GM12878 (cell line): Measurements from ENCODE around the gene ZNF668. TPM values are rescaled to one million over a fixed set of nuclear protein-coding genes. Genes with fewer than 3 reads are reported as not detected.

Experiments used
- FOXM1 ChIP-seq: IDR thresholded peaks from 2 replicates; pipeline ENCODE4 v1.6.1; 2012; ENCODE audit warnings: low read depth, mild to moderate bottlenecking, inconsistent platforms, low read length, moderate library complexity
- KDM1A ChIP-seq: fragments of 200-600 bp; sonication (generic); IDR thresholded peaks from 2 replicates; pipeline ENCODE4 v1.6.1; 2016; ENCODE audit warnings: borderline replicate concordance
- MTA3 ChIP-seq: IDR thresholded peaks from 2 replicates; pipeline ENCODE4 v1.6.1; 2012; ENCODE audit warnings: low read length, inconsistent platforms, borderline replicate concordance
- NBN ChIP-seq: fragments of 450-650 bp; IDR thresholded peaks from 2 replicates; pipeline ENCODE4 v1.6.1; 2016
- NFYA ChIP-seq: IDR thresholded peaks from 2 replicates; pipeline ENCODE4 v1.6.1; 2011; ENCODE audit warnings: low read depth, mild to moderate bottlenecking, low read length, improper control_type of control experiment, borderline replicate concordance
- PML ChIP-seq: IDR thresholded peaks from 2 replicates; pipeline ENCODE4 v1.6.1; 2012; ENCODE audit warnings: low read length, inconsistent platforms
- POLR2AphosphoS2 ChIP-seq: IDR thresholded peaks from 2 replicates; pipeline ENCODE4 v1.6.1; 2011; ENCODE audit warnings: low read depth, mild to moderate bottlenecking, low read length, improper control_type of control experiment, moderate library complexity
- RAD21 ChIP-seq: IDR thresholded peaks from 2 replicates; pipeline ENCODE4 v1.6.1; 2011; ENCODE audit warnings: mild to moderate bottlenecking, low read depth, low read length, moderate library complexity; ENCODE audit not compliant: insufficient read depth
- RAD51 ChIP-seq: fragments of 450-650 bp; IDR thresholded peaks from 2 replicates; pipeline ENCODE4 v1.6.1; 2016; ENCODE audit warnings: moderate library complexity, mild to moderate bottlenecking, inconsistent platforms
- ZNF217 ChIP-seq: fragments of 450-650 bp; IDR thresholded peaks from 2 replicates; pipeline ENCODE4 v1.6.1; 2017; ENCODE audit warnings: antibody characterized with exemption, mild to moderate bottlenecking
- ZNF24 ChIP-seq: fragments of 450-650 bp; IDR thresholded peaks from 2 replicates; pipeline ENCODE4 v1.6.1; 2017; ENCODE audit warnings: antibody characterized with exemption, mild to moderate bottlenecking
- ZNF274 ChIP-seq: IDR thresholded peaks from one replicate; pipeline ENCODE4 v1.8.0; 2011; ENCODE audit not compliant: insufficient read length, insufficient read depth
- ZNF384 ChIP-seq: IDR thresholded peaks from 2 replicates; pipeline ENCODE4 v1.6.1; 2012; ENCODE audit warnings: low read depth, mild to moderate bottlenecking, low read length, improper control_type of control experiment, borderline replicate concordance
- polyA plus RNA-seq, 11 experiments: library from polyadenylated mRNA; depleted of rRNA in 4 of 11; unstranded in 6 of 11; stranded (reverse) in 5 of 11; fragments of >200 nt; fragmentation: Nextera tagmentation in 4 of 11; fragmentation: Illumina TruSeq in 1 of 11; extraction: Ambion mirVana in 4 of 11; extraction: Trizol in 1 of 11; gene quantifications; 1 replicate in 1 of 11; 2 replicates in 10 of 11; pipeline versions ENCODE4 v1.2.1 to v1.2.3, GENCODE V29; 2011 to 2016; ENCODE audit warnings: inconsistent platforms in 2 of 11, missing spikeins in 2 of 11, low read depth in 1 of 11
- total RNA-seq, 4 experiments: library from RNA; depleted of rRNA in 3 of 4; stranded (reverse); fragments of >200 nt in 3 of 4; fragmentation: Illumina TruSeq in 1 of 4; extraction: Trizol in 1 of 4; gene quantifications; 2 replicates each; pipeline versions ENCODE4 v1.2.1 to v1.2.3, GENCODE V29; 2013 to 2021
- TF ChIP-seq, protein P1 (sequence below): fragments of 450-650 bp; IDR thresholded peaks from 2 replicates; pipeline ENCODE4 v1.6.1; 2017; ENCODE audit warnings: mild to moderate bottlenecking, moderate library complexity
- TF ChIP-seq, protein P2 (sequence below): fragments of 450-650 bp; IDR thresholded peaks from 2 replicates; pipeline ENCODE4 v1.6.1; 2016; ENCODE audit warnings: mild to moderate bottlenecking
- TF ChIP-seq, protein P3 (sequence below): IDR thresholded peaks from 2 replicates; pipeline ENCODE4 v1.6.1; 2011; ENCODE audit warnings: borderline replicate concordance, low read depth, mild to moderate bottlenecking, moderate library complexity, low read length; ENCODE audit not compliant: insufficient read depth, poor library complexity, severe bottlenecking
- TF ChIP-seq, protein P4 (sequence below): fragments of 450-650 bp; IDR thresholded peaks from 2 replicates; pipeline ENCODE4 v1.6.1; 2017; ENCODE audit warnings: antibody characterized with exemption, mild to moderate bottlenecking, moderate library complexity

ZNF668 gene
- total and polyA plus RNA-seq, 10 of the 15 experiments (the other 5 are each of a cell fraction or from before 2014, with no cell fraction given): 0.05 to 20.7 (median 10.0) TPM; not detected in 1

DNA sequence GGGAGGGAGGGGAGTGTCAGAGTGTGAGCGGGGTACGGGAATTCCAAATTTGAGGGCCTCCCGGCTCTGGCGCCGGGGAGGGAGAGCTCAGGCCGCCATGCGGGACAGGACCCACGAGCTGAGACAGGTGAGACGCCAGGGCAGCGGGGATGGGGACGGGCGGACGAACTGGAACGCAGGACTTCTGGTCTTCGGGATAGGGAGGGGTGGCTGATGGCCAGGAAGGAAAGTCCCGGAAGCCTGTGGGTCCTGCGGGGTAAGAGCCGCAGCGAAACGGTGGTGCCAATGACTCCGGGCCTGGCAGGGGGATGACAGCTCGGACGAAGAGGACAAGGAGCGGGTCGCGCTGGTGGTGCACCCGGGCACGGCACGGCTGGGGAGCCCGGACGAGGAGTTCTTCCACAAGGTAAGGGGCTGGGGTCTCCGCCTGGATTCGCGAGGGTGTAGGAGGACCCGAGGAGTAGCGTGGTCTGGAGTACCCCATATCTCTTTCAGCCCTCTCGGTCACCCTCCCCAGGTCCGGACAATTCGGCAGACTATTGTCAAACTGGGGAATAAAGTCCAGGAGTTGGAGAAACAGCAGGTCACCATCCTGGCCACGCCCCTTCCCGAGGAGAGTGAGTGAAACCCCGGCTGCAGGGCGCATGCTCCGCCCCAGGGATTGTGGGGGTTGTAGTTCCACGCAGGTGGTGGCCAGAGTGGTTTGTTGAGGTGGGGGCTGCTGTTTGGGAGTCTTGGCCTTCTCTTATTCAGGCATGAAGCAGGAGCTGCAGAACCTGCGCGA, 40.1 kb downstream of the ZNF668 start (continued):
- TF ChIP-seq, protein P1, sequence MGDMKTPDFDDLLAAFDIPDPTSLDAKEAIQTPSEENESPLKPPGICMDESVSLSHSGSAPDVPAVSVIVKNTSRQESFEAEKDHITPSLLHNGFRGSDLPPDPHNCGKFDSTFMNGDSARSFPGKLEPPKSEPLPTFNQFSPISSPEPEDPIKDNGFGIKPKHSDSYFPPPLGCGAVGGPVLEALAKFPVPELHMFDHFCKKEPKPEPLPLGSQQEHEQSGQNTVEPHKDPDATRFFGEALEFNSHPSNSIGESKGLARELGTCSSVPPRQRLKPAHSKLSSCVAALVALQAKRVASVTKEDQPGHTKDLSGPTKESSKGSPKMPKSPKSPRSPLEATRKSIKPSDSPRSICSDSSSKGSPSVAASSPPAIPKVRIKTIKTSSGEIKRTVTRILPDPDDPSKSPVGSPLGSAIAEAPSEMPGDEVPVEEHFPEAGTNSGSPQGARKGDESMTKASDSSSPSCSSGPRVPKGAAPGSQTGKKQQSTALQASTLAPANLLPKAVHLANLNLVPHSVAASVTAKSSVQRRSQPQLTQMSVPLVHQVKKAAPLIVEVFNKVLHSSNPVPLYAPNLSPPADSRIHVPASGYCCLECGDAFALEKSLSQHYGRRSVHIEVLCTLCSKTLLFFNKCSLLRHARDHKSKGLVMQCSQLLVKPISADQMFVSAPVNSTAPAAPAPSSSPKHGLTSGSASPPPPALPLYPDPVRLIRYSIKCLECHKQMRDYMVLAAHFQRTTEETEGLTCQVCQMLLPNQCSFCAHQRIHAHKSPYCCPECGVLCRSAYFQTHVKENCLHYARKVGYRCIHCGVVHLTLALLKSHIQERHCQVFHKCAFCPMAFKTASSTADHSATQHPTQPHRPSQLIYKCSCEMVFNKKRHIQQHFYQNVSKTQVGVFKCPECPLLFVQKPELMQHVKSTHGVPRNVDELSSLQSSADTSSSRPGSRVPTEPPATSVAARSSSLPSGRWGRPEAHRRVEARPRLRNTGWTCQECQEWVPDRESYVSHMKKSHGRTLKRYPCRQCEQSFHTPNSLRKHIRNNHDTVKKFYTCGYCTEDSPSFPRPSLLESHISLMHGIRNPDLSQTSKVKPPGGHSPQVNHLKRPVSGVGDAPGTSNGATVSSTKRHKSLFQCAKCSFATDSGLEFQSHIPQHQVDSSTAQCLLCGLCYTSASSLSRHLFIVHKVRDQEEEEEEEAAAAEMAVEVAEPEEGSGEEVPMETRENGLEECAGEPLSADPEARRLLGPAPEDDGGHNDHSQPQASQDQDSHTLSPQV: no peak
- TF ChIP-seq, protein P2, sequence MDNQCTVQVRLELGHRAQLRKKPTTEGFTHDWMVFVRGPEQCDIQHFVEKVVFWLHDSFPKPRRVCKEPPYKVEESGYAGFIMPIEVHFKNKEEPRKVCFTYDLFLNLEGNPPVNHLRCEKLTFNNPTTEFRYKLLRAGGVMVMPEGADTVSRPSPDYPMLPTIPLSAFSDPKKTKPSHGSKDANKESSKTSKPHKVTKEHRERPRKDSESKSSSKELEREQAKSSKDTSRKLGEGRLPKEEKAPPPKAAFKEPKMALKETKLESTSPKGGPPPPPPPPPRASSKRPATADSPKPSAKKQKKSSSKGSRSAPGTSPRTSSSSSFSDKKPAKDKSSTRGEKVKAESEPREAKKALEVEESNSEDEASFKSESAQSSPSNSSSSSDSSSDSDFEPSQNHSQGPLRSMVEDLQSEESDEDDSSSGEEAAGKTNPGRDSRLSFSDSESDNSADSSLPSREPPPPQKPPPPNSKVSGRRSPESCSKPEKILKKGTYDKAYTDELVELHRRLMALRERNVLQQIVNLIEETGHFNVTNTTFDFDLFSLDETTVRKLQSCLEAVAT: no peak
- TF ChIP-seq RAD51: no peak
- TF ChIP-seq ZNF274: no peak
- TF ChIP-seq ZNF384: no peak
- TF ChIP-seq RAD21: no peak
- no peak for TF ChIP-seq POLR2AphosphoS2
- TF ChIP-seq, protein P3, sequence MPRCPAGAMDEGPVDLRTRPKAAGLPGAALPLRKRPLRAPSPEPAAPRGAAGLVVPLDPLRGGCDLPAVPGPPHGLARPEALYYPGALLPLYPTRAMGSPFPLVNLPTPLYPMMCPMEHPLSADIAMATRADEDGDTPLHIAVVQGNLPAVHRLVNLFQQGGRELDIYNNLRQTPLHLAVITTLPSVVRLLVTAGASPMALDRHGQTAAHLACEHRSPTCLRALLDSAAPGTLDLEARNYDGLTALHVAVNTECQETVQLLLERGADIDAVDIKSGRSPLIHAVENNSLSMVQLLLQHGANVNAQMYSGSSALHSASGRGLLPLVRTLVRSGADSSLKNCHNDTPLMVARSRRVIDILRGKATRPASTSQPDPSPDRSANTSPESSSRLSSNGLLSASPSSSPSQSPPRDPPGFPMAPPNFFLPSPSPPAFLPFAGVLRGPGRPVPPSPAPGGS: no peak
- TF ChIP-seq ZNF24: no peak
- TF ChIP-seq KDM1A: no peak
- no peak for TF ChIP-seq PML
- TF ChIP-seq, protein P4, sequence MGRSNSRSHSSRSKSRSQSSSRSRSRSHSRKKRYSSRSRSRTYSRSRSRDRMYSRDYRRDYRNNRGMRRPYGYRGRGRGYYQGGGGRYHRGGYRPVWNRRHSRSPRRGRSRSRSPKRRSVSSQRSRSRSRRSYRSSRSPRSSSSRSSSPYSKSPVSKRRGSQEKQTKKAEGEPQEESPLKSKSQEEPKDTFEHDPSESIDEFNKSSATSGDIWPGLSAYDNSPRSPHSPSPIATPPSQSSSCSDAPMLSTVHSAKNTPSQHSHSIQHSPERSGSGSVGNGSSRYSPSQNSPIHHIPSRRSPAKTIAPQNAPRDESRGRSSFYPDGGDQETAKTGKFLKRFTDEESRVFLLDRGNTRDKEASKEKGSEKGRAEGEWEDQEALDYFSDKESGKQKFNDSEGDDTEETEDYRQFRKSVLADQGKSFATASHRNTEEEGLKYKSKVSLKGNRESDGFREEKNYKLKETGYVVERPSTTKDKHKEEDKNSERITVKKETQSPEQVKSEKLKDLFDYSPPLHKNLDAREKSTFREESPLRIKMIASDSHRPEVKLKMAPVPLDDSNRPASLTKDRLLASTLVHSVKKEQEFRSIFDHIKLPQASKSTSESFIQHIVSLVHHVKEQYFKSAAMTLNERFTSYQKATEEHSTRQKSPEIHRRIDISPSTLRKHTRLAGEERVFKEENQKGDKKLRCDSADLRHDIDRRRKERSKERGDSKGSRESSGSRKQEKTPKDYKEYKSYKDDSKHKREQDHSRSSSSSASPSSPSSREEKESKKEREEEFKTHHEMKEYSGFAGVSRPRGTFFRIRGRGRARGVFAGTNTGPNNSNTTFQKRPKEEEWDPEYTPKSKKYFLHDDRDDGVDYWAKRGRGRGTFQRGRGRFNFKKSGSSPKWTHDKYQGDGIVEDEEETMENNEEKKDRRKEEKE: no peak
- TF ChIP-seq FOXM1: no peak
- no peak for TF ChIP-seq NFYA
- TF ChIP-seq NBN: 0 out of 2 replicates have a peak, but pooled peaks have one; percentile 47
- TF ChIP-seq MTA3: no peak
- no peak for TF ChIP-seq ZNF217
